HG02588 (cell line): ENCODE measurements around the gene FASTK.
"Not testable (repeated sequence)": the region's sequence is repeated elsewhere in the genome, so short reads cannot be mapped to it uniquely, and the experiment has no call there.

Experiments
- ATAC-seq: cut with Tn5 transposase; IDR thresholded peaks from one replicate; pipeline ENCODE4 v1.9.1; 2021; ENCODE audit warnings: mild to moderate bottlenecking, moderate library complexity; ENCODE audit not compliant: unreplicated experiment

The FASTK gene

GRCh38 chr7:151053751-151054150 is 26.9 kb downstream of the FASTK start:
- ATAC-seq: no peak

DNA sequence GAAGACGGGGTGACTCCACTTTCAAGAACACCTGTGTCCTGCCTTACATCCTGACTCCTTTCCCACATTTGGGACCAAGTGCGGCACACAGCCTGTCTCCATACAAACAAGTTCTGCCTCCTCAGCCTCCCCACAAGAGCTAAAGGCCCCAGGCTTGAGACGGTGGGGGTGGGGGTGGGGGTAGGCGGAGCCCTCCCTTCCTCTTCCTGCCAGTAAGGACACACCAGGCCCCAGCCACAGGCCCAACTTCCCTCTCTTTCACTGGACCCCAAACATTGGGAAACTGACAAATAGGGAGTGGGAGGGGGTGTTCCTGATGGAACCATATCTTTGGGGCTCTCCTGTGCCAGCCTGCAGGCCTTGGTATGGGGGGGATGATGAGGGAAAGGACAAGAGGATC is 27.5 kb downstream of the FASTK start:
- no peak for ATAC-seq

GRCh38 chr7:151051108-151051507 is 29.5 kb downstream of the FASTK start:
- no peak for ATAC-seq

GRCh38 chr7:151048911-151049463 is 31.6 kb downstream of the FASTK start:
- no peak for ATAC-seq

DNA sequence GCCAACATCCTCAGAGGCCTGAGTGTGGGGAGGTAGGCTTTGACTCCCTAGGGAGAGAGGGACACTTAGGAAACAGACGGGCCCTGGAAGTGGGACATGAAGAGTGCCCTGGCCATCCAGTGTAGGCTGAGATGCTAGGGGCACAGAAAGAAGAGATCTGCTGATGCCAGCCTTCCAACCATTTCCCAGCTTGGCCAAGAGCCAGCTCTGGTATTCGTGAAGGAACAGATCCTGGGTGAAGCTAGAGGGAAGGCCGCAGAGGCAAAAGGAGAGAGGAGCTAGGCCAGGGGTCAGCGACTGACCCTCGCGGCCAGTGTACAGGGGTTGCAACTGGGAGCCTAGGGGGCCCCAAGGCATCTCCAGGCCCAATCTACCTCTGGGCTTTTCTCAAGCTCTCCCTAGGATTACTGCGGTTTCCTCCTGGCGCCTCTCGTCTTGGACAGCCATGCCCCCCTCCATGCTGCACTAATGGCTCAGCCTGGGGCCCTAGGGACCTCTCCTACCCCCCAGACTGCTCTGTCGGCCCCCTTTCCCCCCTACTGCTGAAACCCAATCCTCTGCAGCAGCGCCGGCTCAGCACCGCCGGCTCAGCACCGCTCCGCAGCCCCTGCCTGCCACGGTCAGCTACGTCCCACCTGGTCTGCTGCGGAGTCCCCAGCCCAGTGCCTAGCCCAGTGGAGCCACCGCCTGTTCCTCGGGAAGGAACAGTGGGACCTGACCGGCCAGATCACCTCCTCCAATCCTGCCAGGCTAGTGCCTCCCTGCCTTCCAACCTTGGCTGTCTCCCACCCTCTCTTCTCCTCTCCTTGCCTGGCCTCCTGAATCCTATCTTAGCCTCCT is 32.4 kb downstream of the FASTK start, which contains the start of gene ASIC3:
ASIC3 (plus strand) TSS at position 556 of the 840 bp plus-strand sequence. CDS start 355 bp downstream, outside the sequence.
- ATAC-seq: no peak

- ATAC-seq: no peak
Observed at GRCh38 chr7:151046603-151047573, 33.7 kb downstream of the FASTK start.

GRCh38 chr7:151045967-151046366 is 34.6 kb downstream of the FASTK start:
- no peak for ATAC-seq

- no peak for ATAC-seq
Observed at GRCh38 chr7:151045262-151045661, 35.3 kb downstream of the FASTK start.

DNA sequence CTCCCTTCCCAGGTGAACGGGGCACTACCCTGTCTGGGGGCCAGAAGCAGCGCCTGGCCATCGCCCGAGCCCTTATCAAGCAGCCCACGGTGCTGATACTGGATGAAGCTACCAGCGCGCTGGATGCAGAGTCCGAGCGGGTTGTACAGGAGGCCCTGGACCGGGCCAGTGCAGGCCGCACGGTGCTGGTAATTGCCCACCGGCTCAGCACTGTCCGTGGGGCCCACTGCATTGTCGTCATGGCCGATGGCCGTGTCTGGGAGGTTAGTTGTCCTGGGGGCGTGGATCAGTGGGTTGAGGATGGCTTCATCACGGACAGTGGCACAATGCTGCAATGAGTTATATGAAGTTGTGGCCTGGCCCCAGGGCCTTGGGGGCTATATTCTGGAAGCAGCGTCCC is 36.6 kb downstream of the FASTK start:
- no peak for ATAC-seq

DNA sequence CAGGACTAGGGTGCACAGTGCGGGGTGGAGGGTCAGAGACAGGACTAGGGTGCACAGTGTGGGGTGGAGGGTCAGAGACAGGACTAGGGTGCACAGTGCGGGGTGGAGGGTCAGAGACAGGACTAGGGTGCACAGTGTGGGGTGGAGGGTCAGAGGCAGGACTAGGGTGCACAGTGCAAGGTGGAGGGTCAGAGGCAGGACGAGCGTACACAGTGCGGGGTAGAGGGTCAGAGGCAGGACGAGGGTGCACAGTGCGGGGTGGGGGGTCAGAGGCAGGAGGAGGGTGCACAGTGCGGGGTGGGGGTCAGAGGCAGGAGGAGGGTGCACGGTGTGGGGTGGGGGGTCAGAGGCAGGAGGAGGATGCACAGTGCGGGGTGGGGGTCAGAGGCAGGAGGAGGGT is 37.2 kb downstream of the FASTK start:
- ATAC-seq: not testable (repeated sequence)

DNA sequence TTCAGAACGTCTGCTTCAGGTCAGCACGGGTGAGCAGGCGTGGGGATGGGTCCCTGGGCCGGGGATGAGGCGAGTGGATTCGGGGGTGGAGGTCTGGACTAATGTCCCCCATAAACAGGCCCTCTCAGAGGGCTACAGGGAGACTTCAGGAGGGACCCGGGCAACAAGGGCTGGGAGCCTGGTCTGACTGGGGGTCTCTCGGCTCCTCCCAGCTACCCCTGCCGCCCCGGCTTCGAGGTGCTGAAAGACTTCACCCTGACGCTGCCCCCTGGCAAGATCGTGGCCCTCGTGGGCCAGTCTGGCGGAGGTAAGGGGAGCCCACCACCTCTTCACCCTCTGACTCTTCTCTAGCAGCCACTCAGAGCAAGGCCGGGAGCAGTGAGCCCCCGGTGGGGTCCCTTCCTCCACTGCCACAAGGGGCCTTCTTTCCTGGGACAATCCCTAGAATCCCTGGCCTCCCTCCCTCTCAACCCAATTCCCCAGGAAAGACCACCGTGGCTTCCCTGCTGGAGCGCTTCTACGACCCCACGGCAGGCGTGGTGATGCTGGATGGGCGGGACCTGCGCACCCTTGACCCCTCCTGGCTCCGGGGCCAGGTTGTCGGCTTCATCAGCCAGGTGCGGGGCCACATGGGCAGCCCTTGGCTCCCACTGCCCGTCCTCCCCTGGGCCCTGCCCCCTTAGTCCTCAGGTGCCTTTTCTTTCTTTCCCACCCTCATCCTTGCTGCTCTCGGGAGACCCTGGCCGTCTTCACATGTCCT is 39.8 kb downstream of the FASTK start:
- no peak for ATAC-seq

DNA sequence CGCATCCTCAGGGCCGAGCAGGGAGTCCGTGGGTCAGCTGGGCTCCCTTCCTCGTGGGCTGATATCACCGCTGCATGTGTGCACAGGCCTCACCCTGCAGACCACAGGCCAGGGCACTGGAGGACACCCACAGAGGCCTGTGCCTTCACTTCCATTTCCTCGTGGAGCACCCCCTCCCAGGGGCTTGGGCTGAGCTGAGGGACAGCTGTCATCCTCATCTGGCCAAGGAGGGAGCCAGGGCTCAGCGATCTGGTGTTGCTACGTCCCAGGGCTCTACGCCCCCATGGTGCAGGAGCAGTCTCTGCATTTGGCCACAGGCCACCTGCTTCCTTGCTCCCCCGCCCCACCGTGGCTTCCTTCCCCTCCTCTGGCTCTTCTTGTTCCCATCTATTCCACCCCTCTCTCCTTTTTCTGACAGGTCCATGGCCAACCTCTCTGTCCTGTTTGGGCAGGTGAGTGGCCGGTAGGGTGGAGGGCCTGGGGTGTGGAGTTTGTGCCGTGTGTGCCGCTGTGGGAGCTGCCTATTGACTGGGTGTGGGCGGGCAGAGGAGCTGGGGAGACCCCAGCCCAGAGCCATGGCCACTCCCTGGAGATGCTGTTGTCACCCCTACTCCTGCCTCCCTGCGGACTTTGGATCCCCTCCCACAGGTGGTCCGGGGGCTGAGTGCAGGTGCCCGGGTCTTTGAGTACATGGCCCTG is 40.6 kb downstream of the FASTK start:
- ATAC-seq: no peak

DNA sequence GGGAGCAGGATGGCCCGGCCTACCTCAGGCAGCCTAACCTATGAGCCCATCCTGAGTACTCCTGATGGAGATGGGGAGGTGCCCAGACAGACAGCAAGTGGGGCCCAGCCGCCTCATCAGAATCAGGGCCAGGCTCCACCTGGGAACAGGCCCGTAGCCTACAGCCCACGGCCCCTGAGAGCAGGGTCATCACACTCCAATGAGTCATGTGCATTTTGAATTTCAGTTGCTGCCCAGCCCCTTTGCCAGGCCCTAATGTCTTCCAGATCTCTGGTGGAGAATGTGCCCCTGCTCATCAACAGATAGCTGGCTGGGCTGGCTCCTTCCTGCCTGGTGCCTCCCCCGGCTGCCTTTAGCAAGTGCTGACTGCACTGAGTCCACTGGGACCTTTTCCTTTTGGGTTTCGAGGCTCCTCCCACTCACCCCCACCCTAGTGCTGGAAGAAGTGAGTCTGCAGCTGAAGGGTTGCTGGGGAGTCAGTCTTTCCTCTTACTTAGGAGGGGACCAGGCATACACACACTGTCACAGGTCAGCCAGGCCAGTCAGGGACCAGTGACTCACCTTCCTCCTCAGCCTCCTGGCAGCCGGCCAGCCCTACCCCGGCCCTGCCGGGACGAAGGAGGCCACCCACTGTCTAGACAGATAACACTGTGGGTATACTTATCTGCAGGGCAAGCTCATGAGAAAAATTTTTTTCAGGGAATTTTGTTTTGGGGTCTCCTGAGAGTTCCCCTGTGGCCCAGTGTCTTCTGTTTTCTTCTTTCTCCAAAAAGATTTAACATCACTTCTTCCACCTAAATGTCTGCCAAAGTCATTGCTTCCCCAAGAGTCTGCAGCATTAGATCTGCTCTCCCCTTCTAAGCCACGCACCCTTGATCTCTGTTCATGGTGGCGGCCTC is 41.4 kb downstream of the FASTK start:
- ATAC-seq: no peak

DNA sequence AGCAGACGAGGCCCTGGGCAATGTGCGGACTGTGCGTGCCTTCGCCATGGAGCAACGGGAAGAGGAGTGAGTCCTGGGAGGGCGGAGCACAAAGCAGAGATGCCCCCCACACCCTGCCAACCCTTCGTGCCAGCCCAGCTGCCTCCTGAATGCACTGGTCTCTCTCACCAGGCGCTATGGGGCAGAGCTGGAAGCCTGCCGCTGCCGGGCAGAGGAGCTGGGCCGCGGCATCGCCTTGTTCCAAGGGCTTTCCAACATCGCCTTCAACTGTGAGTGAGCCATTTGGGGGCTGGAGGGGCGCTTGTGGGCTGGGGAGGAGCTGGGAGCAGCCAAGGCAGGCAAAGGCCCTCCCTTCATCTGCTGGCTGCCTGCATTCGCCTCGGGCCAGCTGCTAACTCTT is 44.7 kb downstream of the FASTK start:
- no peak for ATAC-seq

DNA sequence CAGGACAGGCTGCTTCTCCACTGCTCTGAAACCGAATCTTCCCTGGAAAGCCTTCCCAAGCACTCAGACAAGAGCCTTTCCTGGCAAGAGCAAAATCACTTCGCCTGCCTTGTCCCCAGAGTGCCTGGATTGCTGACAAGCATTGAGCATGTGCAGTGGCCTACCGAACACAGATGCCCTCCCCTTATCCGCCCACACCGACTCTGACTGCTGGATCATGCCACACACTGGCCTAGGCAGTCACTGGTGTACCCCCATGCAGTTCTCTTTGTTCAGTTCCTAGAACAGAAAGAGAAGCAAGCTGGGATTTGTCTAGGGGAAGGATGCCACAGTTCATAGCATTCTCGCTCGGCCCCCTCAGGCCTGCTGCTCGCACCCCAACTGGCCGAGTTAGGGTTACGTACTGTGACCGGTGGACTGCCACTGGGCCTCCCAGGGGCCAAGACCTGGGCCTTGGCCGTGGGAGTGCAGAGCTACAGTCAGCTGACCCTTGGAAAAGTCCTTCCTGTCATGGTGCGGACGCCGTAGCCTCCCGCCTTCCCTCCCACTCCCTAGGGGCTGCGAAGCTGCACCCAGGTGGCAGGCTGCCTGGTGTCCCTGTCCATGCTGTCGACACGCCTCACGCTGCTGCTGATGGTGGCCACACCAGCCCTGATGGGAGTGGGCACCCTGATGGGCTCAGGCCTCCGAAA is 45.4 kb downstream of the FASTK start:
- no peak for ATAC-seq

- ATAC-seq: no peak
Observed at GRCh38 chr7:151034312-151035025, 46.1 kb downstream of the FASTK start.

DNA sequence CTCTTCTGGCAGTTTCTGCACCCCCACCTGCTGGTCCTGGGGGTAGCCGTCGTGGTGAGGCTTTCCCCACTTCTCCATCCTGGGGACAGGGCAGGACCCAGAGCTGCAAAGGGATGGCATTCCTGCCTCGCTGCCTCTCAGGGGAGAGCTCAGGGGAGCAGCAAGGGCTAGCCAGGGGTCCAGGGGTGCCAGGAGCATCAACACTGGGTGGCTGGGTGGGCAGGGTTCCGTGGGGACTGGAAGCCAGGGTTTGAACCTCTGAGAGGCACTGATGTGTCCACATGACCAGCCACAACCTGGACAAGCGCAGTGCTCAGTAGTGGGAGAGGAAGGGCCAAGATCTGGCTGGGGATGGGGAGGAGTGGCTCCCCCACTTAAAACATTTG is 46.8 kb downstream of the FASTK start:
- ATAC-seq: no peak
